Posterior cingulate gyrus (tissue), 11 donors: ENCODE results near the gene CD8A.

ENCODE experiments used
- DNase-seq, 10 donors: peaks; one replicate each; pipeline versions ENCODE4 v3.0.0 to v3.0.0-alpha.2; 2020 to 2021; ENCODE audit warnings: mixed read lengths in 3 of 10
- intact Hi-C: fragments of 100-400 bp; cut with DNase I; formaldehyde crosslinking; loops from one replicate; pipeline ENCODE4 v1.15.1; 2023

Gene CD8A

GRCh38 chr2:86809481-86810121 is 18.9 kb upstream of the CD8A start:
- intact Hi-C loops = no loop called here

GRCh38 chr2:86808315-86809161 is 17.8 kb upstream of the CD8A start:
- peak; percentile 80 to 98 (median 89) for DNase-seq
- intact Hi-C loops = no loop called here

More at GRCh38 chr2:86809481-86810121, 18.9 kb upstream of the CD8A start:
- DNase-seq = no peak

GRCh38 chr2:86807468-86808275 is 17.0 kb upstream of the CD8A start:
- intact Hi-C loops = no loop called here
- peak; percentile 32 to 97 (median 82) for DNase-seq

DNA sequence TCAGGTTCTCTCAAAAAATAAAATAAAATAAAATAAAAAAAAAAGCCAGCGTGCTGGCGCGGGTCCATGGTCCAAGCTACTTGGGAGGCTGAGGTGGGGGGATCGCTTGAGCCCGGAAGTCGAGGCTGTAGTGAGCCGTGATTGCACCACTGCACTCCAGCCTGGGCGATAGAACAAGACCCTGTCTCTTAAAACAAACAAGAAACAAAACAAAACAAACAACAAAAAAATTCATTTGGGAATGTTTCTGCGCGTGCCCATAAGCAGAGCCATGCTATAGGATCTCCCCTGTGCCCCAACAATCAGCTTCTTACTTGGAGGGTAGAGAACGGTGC is 16.4 kb upstream of the CD8A start:
- no peak for DNase-seq
- intact Hi-C loops = no loop called here

GRCh38 chr2:86806059-86806857 is 15.5 kb upstream of the CD8A start:
- DNase-seq = no peak
- intact Hi-C loops = no loop called here

DNA sequence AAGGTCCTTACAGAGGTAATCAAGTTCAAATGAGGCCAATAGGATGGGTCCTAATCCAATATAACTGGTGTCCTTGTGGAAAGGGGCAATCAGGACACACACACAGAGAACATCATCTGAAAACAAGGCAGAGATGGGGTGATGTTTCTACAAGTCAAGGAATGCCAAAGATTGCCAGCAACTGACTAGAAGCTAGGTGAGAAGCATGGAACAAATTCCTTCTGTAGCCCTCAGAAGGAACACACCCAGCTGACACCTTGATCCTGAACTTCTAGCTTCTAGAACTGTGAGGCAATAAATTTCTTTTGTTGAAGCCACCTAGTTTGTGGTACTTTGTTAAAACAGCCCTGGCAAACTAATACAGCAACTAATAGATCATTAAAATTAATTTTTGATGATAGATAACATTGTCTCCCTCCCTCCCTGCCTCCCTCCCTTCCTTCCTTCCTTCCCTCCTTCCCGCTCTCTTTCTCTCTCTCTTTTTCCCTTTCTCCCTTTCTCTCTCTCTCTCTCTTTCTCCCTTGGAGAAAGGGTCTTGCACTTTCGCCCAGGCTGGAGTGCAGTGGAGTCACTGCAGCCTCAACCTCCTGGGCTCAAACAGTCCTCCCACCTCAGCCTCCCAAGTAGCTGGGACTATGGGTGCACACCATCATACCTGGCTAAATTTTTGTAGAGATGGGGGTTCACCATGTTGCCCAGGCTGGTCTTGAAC is 10.3 kb upstream of the CD8A start:
- intact Hi-C loops = no loop called here
- no peak for DNase-seq

- DNase-seq = no peak
- intact Hi-C loops = no loop called here
Observed at GRCh38 chr2:86794861-86795260, 4.1 kb upstream of the CD8A start.

DNA sequence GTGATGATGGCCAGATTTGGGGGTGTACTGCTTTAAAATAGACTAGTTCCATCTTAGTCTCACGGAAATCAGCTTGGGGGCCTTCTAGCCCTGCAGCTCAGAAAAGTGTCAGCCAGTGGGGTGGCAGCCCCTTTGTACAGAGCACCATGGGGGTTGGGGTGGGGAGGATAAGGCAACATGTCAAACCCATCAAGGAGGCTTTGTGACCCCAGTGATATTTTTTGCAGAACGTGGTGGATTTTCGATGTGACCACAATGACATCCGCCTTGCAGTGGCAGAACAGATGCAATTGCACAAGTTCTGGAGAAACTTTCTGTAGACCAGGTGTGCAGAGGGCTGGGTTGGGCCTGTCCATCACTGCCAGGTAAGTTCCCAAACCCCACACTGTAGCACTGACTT is 3.0 kb upstream of the CD8A start:
- no peak for DNase-seq
- intact Hi-C loops = no loop called here

DNA sequence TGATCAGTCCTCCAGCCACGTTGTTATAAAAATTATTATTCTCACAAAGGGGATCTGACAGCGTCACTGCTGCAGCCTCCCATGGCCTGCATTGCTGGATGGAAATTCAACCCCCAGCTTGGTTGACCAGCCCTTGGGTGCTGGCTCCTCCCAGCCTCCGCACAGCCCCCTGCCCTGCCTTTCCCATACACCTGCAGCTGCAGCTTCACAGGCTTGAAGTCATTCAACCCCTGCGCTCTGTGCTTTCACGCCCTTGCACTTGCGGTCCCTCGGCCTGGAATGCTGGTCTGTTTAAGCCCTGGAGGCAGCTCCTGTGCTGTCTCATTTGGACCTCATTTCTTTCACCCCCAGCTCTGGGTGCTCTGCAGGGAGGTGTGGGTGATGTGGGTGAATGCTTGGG is 860 bp upstream of the CD8A start:
- intact Hi-C loops = no loop called here

GRCh38 chr2:86790134-86790675 is 508 bp downstream of the CD8A start:
- no peak for DNase-seq
- intact Hi-C loops = no loop called here

More for the DNA sequence above, 860 bp upstream of the CD8A start:
- peak in 1 of 10 donors; percentile 69 for DNase-seq

DNA sequence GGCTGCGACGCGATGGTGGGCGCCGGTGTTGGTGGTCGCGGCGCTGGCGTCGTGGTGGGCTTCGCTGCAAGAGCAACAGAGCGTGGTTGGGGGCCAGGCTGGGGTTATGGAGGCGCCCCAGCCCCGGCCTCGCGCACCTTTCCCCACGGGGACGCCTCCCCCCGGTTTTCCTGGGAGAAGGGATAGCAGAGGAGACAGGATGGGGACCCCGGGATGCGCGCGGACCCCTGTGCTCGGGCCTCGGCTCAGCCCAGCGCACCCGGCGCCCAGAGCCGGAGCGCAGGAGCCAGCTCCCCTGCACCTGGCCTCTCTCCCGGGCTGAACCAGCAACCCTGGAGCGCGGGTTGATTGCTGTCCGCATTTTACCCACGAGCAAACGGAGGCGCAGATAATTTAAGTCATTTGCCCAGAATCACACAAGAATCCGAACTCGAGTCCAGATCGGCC is 1.0 kb downstream of the CD8A start:
- no peak for DNase-seq
- intact Hi-C loops = no loop called here

GRCh38 chr2:86788881-86789686 is 1.6 kb downstream of the CD8A start:
- intact Hi-C loops = no loop called here
- peak in 3 of 10 donors; percentile 27 to 88 (median 82) for DNase-seq

GRCh38 chr2:86788165-86788564 is 2.5 kb downstream of the CD8A start:
- intact Hi-C loops = no loop called here
- no peak for DNase-seq

DNA sequence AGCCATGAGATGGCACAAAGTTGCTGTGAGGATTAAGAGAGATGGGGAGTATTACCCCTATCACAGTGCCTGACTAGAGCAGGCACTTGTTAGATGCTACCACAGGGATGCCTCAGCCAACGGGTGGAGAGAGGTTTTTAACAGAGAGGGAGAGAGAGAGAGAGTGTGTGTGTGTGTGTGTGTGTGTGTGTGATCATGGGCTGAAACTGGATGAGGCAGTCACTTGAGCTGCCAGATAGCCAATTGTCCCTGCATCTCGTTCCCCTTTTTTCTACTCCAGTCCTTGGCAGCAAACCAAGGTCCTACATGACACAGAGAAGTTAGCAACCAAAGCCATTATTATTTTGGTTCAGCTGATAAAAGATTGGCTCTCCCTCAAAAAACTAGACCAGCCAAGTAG is 3.0 kb downstream of the CD8A start:
- intact Hi-C loops = no loop called here
- no peak for DNase-seq

DNA sequence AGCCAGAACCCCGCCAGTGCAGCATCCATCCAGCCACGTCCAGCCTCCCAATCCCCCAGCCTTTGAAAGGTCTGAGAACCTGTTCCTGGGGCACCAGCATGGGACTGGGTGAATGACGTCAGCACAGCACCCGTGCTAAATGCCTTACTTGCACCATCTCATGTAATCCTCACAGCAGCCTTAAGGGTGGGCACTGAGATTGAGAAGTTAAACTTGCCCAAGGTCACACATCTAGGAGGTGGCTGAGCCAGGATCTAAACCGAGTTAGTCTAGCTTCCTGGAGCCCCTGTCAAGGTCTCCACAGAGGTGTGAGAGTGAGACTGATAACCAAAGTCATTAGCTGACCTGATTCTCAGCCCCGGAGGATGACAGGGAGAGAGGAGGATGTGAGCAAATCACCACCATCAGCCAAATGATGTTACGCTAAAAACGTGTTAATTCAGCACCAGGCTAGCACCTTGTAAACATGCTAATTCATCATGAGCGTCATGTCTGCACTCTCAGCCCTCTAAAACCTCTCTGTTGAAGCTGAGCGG is 4.6 kb downstream of the CD8A start:
- intact Hi-C loops = no loop called here
- DNase-seq = no peak

DNA sequence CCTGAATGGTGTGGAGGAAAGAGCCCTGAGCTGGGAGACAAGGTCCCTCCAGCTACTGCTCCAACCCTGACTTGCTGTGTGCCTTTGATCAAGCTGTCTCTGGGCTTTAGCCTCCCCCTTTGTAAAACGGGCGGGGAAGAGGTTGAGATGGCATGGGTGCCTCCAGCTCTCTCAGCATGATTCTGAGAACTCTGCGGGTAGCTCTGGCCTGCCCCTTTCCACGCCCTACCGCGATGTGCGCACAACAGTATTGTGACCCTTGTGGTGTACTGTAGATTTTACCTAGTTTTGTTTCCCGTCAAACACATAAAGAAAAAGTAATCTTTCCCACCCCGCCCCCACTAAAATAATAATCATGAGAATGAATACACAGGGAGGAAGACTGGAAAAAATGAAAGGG is 5.3 kb downstream of the CD8A start:
- intact Hi-C loops = no loop called here
- no peak for DNase-seq

GRCh38 chr2:86783615-86784339 is 6.9 kb downstream of the CD8A start:
- intact Hi-C loops = no loop called here

DNA sequence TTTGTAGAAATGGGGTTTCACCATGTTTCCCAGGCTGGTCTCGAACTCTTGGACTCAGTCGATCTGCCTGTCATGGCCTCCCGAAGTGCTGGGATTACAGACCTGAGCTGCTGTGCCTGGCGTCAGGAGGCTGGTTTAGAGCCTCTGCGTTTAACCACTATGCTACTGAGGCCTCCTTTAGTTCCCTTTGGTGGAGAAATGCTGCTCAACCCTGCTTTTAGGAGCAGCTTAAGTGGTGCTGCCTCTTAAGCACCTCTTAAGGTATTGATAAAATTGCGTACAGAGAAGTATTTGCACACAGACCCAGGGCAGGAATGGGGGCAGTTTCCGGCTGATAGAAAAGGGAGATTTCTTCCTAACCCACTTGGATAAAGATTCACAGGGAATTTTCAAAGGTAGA is 8.0 kb downstream of the CD8A start:
- DNase-seq = no peak
- intact Hi-C loops = no loop called here

More at GRCh38 chr2:86783615-86784339, 6.9 kb downstream of the CD8A start:
- no peak for DNase-seq
